Measurements from ENCODE around the gene GAN. TPM values are rescaled to one million over a fixed set of nuclear protein-coding genes. Genes with fewer than 3 reads are reported as not detected.

GAN gene
- total and polyA plus RNA-seq, 9 donors: 1.1 to 11.5 (median 9.0) TPM

DNA sequence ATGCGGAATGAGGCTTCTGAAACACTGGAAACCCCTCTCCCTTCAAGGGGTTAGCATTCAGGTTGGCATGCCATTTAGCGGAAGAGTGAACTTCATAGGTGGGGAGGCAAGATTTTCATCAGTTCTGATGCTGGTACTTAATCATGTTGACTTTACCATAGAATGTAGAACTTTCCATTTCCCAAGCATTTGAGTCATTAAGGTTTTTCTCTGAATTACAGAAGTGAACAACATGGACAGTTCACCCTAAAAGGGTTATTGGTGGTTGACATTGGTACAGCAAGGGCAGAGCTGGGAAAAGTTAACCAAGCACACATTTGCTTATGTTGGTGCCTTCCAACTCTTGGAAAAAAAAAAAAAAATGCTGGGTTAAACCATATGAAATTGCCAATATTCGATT, 39.1 kb downstream of the GAN start:
- Histone ChIP-seq H3K4me3 (no peak overlapping the region), H3K27ac (no peak overlapping the region), H3K27me3 (no peaks in the 10 kb centered on the region), H3K36me3 (no peaks in the 10 kb centered on the region), H3K4me1 (ENCODE audit: insufficient read depth) (no peaks in the 10 kb centered on the region), H3K9me3 (no peaks in the 10 kb centered on the region)
- 94 to 97% (median 94%) methylated on average over 3 of the region's 3 CpGs for WGBS, 3 donors
- intact Hi-C loops (cut with DNase I): no loop called here
- TF ChIP-seq, protein P1, sequence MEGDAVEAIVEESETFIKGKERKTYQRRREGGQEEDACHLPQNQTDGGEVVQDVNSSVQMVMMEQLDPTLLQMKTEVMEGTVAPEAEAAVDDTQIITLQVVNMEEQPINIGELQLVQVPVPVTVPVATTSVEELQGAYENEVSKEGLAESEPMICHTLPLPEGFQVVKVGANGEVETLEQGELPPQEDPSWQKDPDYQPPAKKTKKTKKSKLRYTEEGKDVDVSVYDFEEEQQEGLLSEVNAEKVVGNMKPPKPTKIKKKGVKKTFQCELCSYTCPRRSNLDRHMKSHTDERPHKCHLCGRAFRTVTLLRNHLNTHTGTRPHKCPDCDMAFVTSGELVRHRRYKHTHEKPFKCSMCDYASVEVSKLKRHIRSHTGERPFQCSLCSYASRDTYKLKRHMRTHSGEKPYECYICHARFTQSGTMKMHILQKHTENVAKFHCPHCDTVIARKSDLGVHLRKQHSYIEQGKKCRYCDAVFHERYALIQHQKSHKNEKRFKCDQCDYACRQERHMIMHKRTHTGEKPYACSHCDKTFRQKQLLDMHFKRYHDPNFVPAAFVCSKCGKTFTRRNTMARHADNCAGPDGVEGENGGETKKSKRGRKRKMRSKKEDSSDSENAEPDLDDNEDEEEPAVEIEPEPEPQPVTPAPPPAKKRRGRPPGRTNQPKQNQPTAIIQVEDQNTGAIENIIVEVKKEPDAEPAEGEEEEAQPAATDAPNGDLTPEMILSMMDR (IDR thresholded peaks at IDR 0.05): no peak
- no peak for TF ChIP-seq POLR2A (IDR thresholded peaks at IDR 0.05)
- TF ChIP-seq EP300 (IDR thresholded peaks at IDR 0.05): no peak
- DNase-seq: no peak

DNA sequence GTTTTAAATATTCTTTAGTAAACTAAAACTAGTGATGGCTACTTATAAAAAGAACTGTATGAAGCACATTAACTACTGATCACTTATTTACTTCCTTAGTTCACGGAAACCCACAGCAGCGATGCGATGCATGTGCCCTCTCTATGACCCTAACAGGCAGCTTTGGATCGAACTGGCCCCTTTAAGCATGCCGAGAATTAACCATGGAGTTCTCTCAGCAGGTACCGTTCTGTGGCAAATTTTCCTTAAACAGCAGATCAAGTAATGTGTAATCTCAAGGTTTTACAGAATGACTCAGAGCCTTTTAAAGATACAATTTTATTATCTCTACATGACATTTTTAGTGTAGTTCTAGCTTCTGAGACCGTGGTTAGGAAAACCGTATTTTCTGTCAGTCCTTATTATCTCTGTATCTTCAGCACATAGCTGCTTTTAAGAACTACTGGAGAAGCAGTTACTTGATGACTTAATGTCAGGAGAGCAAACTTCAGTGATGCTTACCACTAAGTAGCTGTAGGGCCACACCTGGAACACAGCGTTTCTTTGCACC, 43.0 kb downstream of the GAN start:
- Histone ChIP-seq H3K36me3 (no peaks in the 10 kb centered on the region), H3K9me3 (no peaks in the 10 kb centered on the region), H3K27me3 (no peaks in the 10 kb centered on the region), H3K4me1 (ENCODE audit: insufficient read depth) (no peaks in the 10 kb centered on the region), H3K4me3 (no peak overlapping the region), H3K27ac (no peak overlapping the region)
- no peak for DNase-seq
- intact Hi-C loops (cut with DNase I): no loop called here
- TF ChIP-seq EP300 (IDR thresholded peaks at IDR 0.05) (no peak), POLR2A (IDR thresholded peaks at IDR 0.05) (no peak)
- TF ChIP-seq, protein P1 (IDR thresholded peaks at IDR 0.05): no peak
- 85 to 89% (median 88%) methylated on average over 9 of the region's 9 CpGs for WGBS, 3 donors

DNA sequence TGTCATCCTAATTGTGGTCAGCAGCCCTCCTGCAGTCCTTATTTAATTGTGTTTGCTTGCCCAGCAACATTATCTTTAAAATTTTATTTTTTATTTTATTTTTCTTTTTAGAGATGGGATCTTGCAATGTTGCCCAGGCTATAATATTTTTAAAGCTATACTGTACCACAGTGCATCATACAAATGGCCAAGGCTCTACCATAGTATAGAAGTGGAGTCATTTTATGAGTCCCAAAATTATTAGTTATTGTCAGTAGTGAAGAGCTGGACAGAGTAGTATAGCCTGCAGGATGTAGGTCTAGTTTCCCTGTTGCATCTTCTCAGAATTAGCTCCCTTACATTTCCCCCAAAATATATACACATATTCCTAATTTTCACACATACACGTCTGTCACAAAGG, 44.1 kb downstream of the GAN start:
- H3K36me3 ChIP-seq: peaks cover under 1% of the 10 kb centered on the region

DNA sequence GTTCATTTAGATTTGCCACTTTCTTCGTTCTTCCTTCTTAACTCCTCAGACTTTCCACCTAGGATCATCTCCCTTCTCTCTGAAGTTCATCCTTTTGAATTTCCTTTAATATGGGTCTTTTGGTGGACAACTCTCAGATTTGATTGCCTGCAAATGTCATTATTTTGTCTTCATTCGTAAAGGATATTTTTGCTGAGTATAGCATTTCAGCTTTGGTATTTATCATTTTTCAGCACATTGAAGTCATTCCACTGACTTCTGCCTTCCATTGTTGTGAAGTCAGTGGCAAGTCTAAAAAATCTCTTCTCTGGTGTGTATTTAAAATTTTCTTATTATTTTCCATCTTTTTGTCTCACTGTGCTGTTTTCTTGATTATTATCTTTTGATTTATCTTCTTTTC, 45.4 kb downstream of the GAN start:
- no peak for TF ChIP-seq POLR2A (IDR thresholded peaks at IDR 0.05)
- TF ChIP-seq, protein P1 (IDR thresholded peaks at IDR 0.05): no peak
- TF ChIP-seq EP300 (IDR thresholded peaks at IDR 0.05): no peak
- no peaks in the 10 kb centered on the region for H3K4me1 ChIP-seq (ENCODE audit: insufficient read depth)
- H3K4me3 ChIP-seq: no peak overlapping the region
- no peaks in the 10 kb centered on the region for H3K27me3 ChIP-seq
- H3K9me3 ChIP-seq: no peaks in the 10 kb centered on the region
- peaks cover 3% of the 10 kb centered on the region for H3K36me3 ChIP-seq
- intact Hi-C loops (cut with DNase I): loop anchor here in 1 of 4 donors (10.0 kb wide), 1 partner anchor 365 kb away; no protein-coding TSS in a partner anchor
- no peak overlapping the region for H3K27ac ChIP-seq
- no peak for DNase-seq
- WGBS, 3 donors: 78 to 80% (median 79%) methylated on average over 2 of the region's 2 CpGs

More for the DNA sequence above, 44.1 kb downstream of the GAN start:
- no peaks in the 10 kb centered on the region for H3K27me3 ChIP-seq
- DNase-seq: no peak
- H3K27ac ChIP-seq: no peak overlapping the region
- no peaks in the 10 kb centered on the region for H3K4me1 ChIP-seq (ENCODE audit: insufficient read depth)
- WGBS, 3 donors: 85 to 89% (median 88%) methylated on average over 1 of the region's 1 CpG
- H3K9me3 ChIP-seq: no peaks in the 10 kb centered on the region
- intact Hi-C loops (cut with DNase I): no loop called here
- no peak overlapping the region for H3K4me3 ChIP-seq
- TF ChIP-seq, protein P1 (IDR thresholded peaks at IDR 0.05): no peak
- TF ChIP-seq POLR2A (IDR thresholded peaks at IDR 0.05) (no peak), EP300 (IDR thresholded peaks at IDR 0.05) (no peak)
